Neural progenitor cell (in vitro differentiated cells): ENCODE measurements around the gene HFM1. TPM values are rescaled to one million over a fixed set of nuclear protein-coding genes. Genes with fewer than 3 reads are reported as not detected.

Experiments used
- DNase-seq: peaks from one replicate; pipeline ENCODE4 v3.0.0-alpha.2; 2016; ENCODE audit warnings: low spot score
- H2AFZ ChIP-seq: fragments of 200-600 bp; sonication (generic); replicated peaks from 2 replicates; pipeline ENCODE4 v1.6.1; 2016; ENCODE audit warnings: antibody characterized with exemption
- H3F3A ChIP-seq: fragments of 200-600 bp; sonication (generic); 2 replicates; pipeline ENCODE4 v1.6.1; 2016; ENCODE audit warnings: antibody characterized with exemption, low read depth
- H3K27ac ChIP-seq: fragments of 200-600 bp; sonication (generic); 2 replicates; pipeline ENCODE4 v1.5.1; 2016; ENCODE audit warnings: mild to moderate bottlenecking
- H3K27me3 ChIP-seq: fragments of 200-600 bp; sonication (generic); 2 replicates; pipeline ENCODE4 v1.6.1; 2016; ENCODE audit warnings: mild to moderate bottlenecking, moderate library complexity
- H3K36me3 ChIP-seq: fragments of 200-600 bp; sonication (generic); 2 replicates; pipeline ENCODE4 v1.5.1; 2016
- H3K4me1 ChIP-seq: fragments of 200-600 bp; sonication (generic); 2 replicates; pipeline ENCODE4 v1.6.1; 2016; ENCODE audit warnings: mixed run types
- H3K4me2 ChIP-seq: fragments of 200-600 bp; sonication (generic); 2 replicates; pipeline ENCODE4 v1.6.1; 2016
- H3K4me3 ChIP-seq: fragments of 200-600 bp; sonication (generic); 2 replicates; pipeline ENCODE4 v1.5.1; 2016
- H3K79me2 ChIP-seq: fragments of 200-600 bp; sonication (generic); 2 replicates; pipeline ENCODE4 v1.6.1; 2016; ENCODE audit warnings: low read depth
- H3K9ac ChIP-seq: fragments of 200-600 bp; sonication (generic); 2 replicates; pipeline ENCODE4 v1.6.1; 2016
- H3K9me3 ChIP-seq: fragments of 200-600 bp; sonication (generic); 2 replicates; pipeline ENCODE4 v1.5.1; 2016; ENCODE audit warnings: low read depth
- H4K20me1 ChIP-seq: fragments of 200-600 bp; sonication (generic); 2 replicates; pipeline ENCODE4 v1.6.1; 2016; ENCODE audit warnings: low read depth
- H3K27ac Mint-ChIP-seq: 3 replicates; pipeline ENCODE4 v1.8.0; 2021; ENCODE audit warnings: mixed read lengths
- H3K27me3 Mint-ChIP-seq: 2 replicates; pipeline ENCODE4 v1.8.0; 2022; ENCODE audit warnings: low read depth, mild to moderate bottlenecking, inconsistent platforms, moderate library complexity, mixed read lengths; ENCODE audit not compliant: insufficient read depth
- H3K36me3 Mint-ChIP-seq: 3 replicates; pipeline ENCODE4 v1.8.0; 2021; ENCODE audit warnings: mixed read lengths
- H3K4me1 Mint-ChIP-seq: 3 replicates; pipeline ENCODE4 v1.8.0; 2021; ENCODE audit warnings: mixed read lengths
- H3K4me3 Mint-ChIP-seq: 3 replicates; pipeline ENCODE4 v1.8.0; 2021; ENCODE audit warnings: mild to moderate bottlenecking, moderate library complexity, mixed read lengths
- H3K9me3 Mint-ChIP-seq: 3 replicates; pipeline ENCODE4 v1.8.0; 2020; ENCODE audit warnings: mixed read lengths
- CTCF ChIP-seq: fragments of 200-600 bp; sonication (generic); IDR thresholded peaks from 2 replicates; pipeline ENCODE4 v1.5.1; 2017; ENCODE audit warnings: antibody characterized with exemption, mild to moderate bottlenecking
- EZH2 ChIP-seq: fragments of 200-600 bp; sonication (generic); IDR thresholded peaks from 2 replicates; pipeline ENCODE4 v1.6.1; 2017; ENCODE audit warnings: antibody characterized with exemption, mild to moderate bottlenecking, moderate library complexity
- EZH2phosphoT487 ChIP-seq: fragments of 200-600 bp; sonication (generic); IDR thresholded peaks from 2 replicates; pipeline ENCODE4 v1.6.1; 2017; ENCODE audit warnings: antibody characterized with exemption
- total RNA-seq: library from RNA; depleted of rRNA; stranded (reverse); fragments of >200 nt; gene quantifications from 2 replicates; pipeline ENCODE4 v1.2.3, GENCODE V29; 2015; ENCODE audit warnings: low replicate concordance

Gene HFM1
- total RNA-seq, 1 donor from 2014 or later: 36.3 TPM

GRCh38 chr1:91440847-91441246, 36.2 kb upstream of the HFM1 start:
- no peak for DNase-seq
- TF ChIP-seq CTCF (no peak), EZH2 (no peak), EZH2phosphoT487 (no peak)
- Histone ChIP-seq H3K27me3 (no peaks in the 10 kb centered on the region), H3K9me3 (no peaks in the 10 kb centered on the region), H3K4me3 (no peak overlapping the region), H4K20me1 (no peaks in the 10 kb centered on the region), H3K4me2 (no peak overlapping the region), H3K9ac (no peak overlapping the region), H3F3A (no peaks in the 10 kb centered on the region), H3K79me2 (no peaks in the 10 kb centered on the region), H3K36me3 (no peaks in the 10 kb centered on the region), H3K4me1 (no peaks in the 10 kb centered on the region), H2AFZ (no peak overlapping the region), H3K27ac (no peak overlapping the region)
- Mint-ChIP-seq H3K36me3 (no peaks in the 10 kb centered on the region), H3K9me3 (peaks cover 19% of the 10 kb centered on the region), H3K4me1 (no peaks in the 10 kb centered on the region), H3K27ac (no peak overlapping the region), H3K4me3 (no peak overlapping the region), H3K27me3 (peaks cover 4% of the 10 kb centered on the region)

GRCh38 chr1:91439016-91439415, 34.4 kb upstream of the HFM1 start:
- no peaks in the 10 kb centered on the region for H4K20me1 ChIP-seq

GRCh38 chr1:91428182-91428798, 23.7 kb upstream of the HFM1 start:
- Mint-ChIP-seq H3K4me3 (no peak overlapping the region), H3K4me1 (peaks cover 14% of the 10 kb centered on the region), H3K27ac (peak overlapping the region; percentile 68), H3K27me3 (peaks cover 1% of the 10 kb centered on the region), H3K36me3 (no peaks in the 10 kb centered on the region), H3K9me3 (peaks cover 5% of the 10 kb centered on the region)
- Histone ChIP-seq H3K9me3 (no peaks in the 10 kb centered on the region), H3K27me3 (no peaks in the 10 kb centered on the region), H3K4me3 (peak overlapping the region; percentile 27), H3F3A (no peaks in the 10 kb centered on the region), H3K9ac (no peak overlapping the region), H3K27ac (no peak overlapping the region), H3K36me3 (no peaks in the 10 kb centered on the region), H2AFZ (peak overlapping the region; percentile 95), H4K20me1 (no peaks in the 10 kb centered on the region), H3K4me2 (peak overlapping the region; percentile 61), H3K79me2 (no peaks in the 10 kb centered on the region), H3K4me1 (peaks cover 7% of the 10 kb centered on the region)
- TF ChIP-seq CTCF: no peak
- no peak for TF ChIP-seq EZH2
- no peak for TF ChIP-seq EZH2phosphoT487
- peak; percentile 64 for DNase-seq

More at GRCh38 chr1:91439016-91439415, 34.4 kb upstream of the HFM1 start:
- no peaks in the 10 kb centered on the region for H3K79me2 ChIP-seq
- H3K4me2 ChIP-seq: no peak overlapping the region
- H3K27ac Mint-ChIP-seq: no peak overlapping the region
- DNase-seq: no peak
- no peak for TF ChIP-seq CTCF
- TF ChIP-seq EZH2: no peak
- no peak for TF ChIP-seq EZH2phosphoT487
- no peak overlapping the region for H3K4me3 ChIP-seq
- H2AFZ ChIP-seq: no peak overlapping the region
- H3K4me3 Mint-ChIP-seq: no peak overlapping the region
- H3K36me3 Mint-ChIP-seq: no peaks in the 10 kb centered on the region
- H3K4me1 ChIP-seq: no peaks in the 10 kb centered on the region
- no peaks in the 10 kb centered on the region for H3K4me1 Mint-ChIP-seq
- H3K36me3 ChIP-seq: no peaks in the 10 kb centered on the region
- H3K27me3 ChIP-seq: no peaks in the 10 kb centered on the region
- H3K27ac ChIP-seq: no peak overlapping the region
- no peaks in the 10 kb centered on the region for H3K9me3 ChIP-seq
- H3K9me3 Mint-ChIP-seq: peaks cover 17% of the 10 kb centered on the region
- peaks cover 4% of the 10 kb centered on the region for H3K27me3 Mint-ChIP-seq
- no peak overlapping the region for H3K9ac ChIP-seq
- H3F3A ChIP-seq: no peaks in the 10 kb centered on the region
